HG02571 (cell line): Measurements from ENCODE around the gene ADGRE2.
"Not testable (repeated sequence)": the region's sequence is repeated elsewhere in the genome, so short reads cannot be mapped to it uniquely, and the experiment has no call there.

Experiments used
- ATAC-seq: cut with Tn5 transposase; IDR thresholded peaks from one replicate; pipeline ENCODE4 v1.9.1; 2021; ENCODE audit warnings: mild to moderate bottlenecking, moderate library complexity; ENCODE audit not compliant: unreplicated experiment

ADGRE2 gene

DNA sequence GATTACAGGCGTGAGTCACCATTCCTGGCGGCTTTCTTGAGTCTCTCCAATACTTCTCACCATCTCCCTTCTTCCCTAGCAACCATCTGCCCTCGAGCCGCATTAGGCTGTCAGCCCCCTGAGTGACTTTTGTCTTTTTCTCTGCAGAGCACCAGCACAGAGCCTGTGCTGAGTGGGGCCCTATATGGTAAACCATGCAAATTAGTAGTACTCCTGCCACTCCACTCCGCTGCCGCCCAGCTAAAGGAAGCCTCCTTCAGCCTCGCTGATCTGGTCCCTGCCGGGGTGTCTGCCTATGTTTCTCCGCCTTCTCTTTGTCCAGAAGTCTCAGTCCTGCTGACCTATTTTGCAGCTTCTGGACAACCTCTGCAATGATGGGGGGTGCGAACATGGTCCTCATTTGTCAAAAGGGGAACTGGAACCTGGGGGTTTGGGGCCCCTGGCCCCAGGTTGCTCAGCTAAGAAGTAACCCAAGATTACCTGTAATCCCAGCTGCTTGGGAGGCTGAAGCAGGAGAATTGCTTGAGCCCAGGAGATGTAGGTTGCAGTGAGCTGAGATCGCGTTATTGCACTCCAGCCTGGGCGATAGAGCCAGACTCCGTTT lies 2.4 kb upstream of the ADGRE2 start:
- not testable (repeated sequence) for ATAC-seq

DNA sequence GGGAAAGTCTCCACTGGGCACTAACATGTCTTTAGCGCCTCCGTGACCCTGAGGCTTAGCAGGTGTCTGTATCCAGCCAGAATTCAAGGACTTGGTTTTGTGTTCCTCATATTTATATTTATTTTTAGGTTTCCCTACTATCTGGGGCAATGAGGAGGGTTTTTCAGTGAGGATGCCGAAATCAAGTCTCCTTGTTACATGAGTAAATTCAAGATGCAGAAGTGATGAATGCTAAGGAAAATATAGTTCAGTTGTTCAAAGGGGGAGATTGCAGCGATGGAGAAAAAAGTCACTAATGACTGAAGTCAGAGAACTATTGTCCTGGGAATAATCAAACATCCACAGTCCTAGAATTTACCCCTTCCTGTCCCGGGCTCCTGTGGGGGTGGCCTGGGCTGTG lies 791 bp upstream of the ADGRE2 start:
- ATAC-seq, result no peak

DNA sequence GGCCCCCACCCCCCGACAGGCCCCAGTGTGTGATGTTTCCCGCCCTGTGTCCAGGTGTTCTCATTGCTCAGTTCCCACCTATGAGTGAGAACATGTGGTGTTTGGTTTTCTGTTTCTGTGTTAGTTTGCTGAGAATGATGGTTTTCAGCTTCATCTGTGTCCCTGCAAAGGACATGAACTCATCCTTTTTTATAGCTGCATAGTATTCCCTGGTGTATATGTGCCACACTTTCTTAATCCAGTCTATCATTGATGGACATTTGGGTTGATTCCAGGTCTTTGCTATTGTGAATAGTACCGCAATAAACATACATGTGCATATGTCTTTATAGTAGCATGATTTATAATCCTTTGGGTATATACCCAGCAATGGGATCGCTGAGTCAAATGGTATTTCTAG lies 715 bp downstream of the ADGRE2 start:
- ATAC-seq, result not testable (repeated sequence)

DNA sequence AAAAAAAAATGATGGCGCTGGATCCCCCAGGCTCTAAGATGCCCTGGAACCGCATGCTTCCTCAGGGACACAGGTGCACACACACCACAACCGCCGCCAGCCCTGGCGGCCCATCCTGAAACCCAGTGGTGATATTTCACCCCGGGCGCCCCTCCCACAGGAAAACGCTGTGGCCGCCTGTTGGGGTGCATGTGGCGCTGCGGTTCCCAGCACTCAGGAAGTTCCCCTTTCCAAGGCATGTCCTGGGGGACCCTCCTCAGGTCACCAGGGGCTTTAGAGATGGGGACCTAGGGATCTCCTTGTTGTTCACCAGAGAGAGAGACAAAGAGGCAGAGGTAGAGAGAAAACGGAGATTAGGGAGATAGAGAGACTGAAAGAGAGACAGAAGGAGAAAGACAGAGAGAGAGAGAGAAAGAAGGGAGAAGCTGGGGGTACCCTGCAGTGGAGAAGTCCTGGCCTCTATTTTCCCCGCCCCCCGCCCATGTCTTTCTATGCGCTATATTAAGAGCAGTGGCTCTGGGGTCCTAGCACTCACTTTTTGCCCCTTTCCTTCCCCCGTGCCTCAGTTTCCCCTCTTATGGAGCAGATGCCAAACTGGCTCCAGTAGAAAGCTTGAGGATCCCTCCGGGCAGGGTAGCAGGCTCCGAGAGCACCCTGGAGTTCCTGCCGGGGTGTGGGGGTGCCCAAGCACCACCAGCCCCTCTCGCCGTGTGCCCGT lies 2.3 kb downstream of the ADGRE2 start:
- ATAC-seq, result no peak

DNA sequence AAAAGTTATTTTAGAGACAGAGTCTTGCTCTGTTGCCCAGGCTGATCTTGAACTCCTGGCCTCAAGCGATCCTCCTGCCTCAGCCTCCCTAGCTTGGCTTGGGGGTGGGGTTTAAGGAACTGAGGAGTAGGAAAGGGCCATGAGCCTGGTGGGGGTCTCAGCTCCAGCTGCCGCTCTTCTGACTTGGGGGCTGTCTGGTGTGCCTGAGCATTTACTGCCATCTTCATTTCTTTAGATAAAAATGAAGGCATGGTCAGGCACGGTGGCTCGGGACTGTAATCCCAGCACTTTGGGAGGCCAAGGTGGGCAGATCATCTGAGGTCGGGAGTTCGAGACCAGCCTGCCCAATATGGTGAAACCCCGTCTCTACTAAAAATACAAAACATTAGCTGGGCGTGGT lies 3.0 kb downstream of the ADGRE2 start:
- ATAC-seq, result not testable (repeated sequence)

DNA sequence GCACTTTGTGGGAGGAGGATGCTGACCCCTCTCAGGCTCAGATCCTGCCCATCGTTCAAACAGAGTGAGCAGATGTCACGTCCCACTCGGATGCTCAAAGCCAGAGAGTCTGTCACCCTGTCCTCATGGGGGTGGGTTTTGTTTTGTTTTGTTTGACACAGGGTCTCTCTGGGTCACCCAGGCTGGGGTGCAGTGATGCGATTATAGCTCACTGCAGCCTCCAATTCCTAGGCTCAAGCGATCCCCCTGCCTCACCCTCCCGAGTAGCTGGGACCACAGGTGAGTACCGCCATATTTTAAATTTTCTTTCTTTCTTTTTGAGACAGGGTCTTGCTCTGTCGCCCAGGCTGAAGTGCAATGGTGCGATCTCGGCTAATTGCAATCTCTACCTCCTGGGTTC lies 4.0 kb downstream of the ADGRE2 start:
- ATAC-seq, result no peak

DNA sequence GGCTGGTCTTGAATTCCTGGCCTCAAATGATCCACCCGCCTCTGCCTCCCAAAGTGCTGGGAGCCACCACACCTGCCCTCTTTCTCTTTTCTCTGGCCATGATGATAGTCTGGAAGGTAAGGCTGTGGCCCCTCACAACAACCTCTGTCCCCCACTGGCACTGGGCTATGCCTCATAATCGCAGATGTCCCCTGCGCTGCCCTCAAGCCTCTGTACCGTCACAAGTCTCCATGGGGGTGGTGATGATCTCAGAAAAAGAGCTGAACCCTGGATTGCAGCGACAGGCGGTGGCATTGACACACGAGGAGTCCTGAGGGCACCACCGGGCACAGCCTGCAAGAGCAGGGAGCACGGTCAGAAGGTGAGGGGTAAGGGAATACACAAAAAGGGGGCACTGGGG lies 4.6 kb downstream of the ADGRE2 start:
- ATAC-seq, result not testable (repeated sequence)

DNA sequence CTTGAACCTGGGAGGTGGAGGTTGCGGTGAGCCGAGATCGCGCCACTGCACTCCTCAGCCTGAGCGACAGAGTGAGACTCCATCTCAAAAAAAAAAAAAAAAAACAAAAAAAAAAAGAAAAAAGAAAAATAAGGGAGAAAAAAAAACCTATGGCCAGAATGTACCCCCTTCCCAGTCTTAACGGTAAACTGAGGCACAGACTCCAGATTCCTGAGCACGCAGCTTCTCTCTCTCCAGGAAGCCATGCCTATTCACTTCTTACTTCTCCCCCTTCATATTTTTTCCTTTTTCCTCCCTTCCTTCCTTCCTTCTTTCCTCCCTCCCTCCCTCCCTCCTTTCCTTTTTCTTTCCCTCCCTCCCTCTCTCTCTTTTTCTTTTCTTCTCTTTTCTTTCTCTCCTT lies 5.4 kb downstream of the ADGRE2 start:
- no peak for ATAC-seq

DNA sequence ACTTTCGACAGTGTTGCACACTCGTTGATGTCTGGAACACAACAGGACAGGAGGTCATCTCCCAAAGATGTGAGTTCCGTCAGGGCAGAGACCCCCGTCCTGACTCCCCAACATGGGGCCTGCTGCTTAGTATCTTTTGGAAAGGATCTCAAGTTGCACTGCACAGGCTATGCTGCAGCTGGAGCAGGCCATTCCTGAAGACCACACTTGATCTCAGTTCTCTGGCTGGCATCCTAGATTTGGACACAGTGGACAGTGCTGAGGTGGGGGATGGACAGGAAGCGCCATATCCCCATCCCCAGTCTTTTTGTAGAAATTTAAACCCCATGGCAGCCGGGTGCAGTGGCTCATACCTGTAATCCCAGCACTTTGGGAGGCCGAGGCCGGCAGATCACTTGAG lies 5.9 kb downstream of the ADGRE2 start:
- ATAC-seq, result no peak

DNA sequence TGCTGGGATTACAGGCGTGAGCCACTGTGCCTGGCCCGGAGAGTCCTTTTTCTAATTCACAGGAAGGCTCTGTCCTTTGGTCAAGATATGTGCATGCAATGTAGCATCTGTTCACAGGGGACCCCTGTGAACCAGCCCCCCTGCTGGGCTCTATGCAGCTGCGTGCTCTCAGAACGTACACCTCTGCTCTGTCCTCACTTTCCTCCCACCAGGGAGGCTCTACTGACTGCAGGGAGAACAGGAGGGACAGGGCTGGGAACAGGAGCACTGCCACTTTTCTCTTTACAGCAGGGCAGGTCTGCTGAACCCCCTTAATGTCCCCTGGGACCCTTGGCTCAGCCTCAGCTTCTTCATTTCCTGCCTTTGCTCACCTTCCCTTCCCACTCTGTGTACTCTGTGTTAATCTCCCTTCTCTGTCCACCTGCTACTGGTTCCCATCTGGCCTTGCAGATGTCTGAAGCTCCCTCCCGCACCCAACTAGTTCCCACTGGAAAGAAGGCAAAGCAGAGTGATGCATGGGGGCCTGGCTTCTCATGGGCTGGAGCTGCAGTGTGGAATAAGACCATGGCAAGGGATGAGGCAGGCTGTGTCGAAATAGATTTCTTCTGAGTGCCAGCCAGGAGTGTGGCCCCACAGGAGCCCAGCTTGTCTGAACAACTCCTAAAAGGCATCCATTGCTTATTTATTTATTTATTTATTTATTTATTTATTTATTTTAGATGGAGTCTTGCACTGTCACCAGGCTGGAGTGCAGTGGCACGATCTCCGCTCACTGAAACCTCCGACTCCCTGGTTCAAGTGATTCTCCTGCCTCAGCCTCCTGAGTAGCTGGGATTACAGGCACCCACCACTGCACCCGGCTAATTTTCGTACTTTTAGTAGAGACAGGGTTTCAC lies 7.2 kb downstream of the ADGRE2 start:
- no peak for ATAC-seq

DNA sequence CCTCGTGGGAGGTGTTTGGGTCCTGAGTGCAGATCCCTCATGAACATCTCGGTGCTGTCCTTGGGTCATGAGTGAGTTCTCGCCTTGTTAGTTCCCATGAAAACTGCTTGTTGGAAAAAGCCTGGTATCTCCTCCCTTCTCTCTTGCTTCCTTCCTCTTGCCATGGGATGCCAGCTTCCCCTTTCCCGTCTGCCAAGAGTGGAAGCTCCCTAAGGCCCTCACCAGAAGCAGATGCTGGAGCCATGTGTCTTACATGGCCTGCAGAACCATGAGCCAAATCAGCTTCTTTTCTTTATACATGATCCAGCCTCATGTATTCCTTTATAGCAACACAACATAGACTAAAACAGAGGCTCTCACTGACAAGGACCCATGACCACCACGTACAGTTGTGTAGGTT lies 8.2 kb downstream of the ADGRE2 start:
- no peak for ATAC-seq

DNA sequence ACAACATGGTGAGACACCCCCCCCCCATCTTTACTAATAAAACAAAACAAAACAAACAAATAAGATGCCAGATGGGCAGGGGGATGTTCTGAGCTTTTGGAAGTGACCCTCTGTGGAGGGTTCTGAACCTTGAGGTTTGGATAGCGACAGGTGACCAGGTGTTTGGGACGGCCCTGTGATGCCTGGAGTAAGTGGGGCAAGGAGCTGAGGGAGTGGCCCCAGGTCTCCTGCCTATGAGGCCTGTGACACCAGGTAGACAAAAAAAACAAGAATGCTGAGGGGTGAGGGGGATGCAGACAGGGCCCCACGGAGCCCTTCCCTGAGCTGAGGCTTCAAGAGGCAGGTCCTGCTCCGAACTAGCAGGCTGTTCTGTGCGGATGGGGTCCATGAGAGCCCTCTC lies 9.2 kb downstream of the ADGRE2 start:
- no peak for ATAC-seq

DNA sequence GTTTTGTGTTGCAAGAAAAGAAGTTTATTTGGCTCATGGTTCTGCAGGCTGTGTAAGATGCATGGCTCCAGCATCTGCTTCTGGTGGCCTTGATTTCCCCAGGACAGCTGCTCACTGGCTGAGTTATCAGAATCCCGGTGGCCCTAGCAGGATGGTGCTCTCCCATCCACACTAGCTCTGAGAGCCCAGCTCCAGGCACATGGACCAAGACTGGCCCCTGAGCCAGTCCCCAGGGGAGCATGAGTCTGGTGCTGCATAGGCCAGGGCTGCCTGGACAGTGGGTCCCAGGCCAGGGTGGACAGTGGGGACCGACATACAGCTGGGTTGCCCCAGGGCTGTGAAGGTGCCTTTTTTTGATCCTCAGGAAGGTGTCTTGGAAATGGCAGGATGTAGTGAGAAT lies 10.4 kb downstream of the ADGRE2 start:
- ATAC-seq, result no peak

DNA sequence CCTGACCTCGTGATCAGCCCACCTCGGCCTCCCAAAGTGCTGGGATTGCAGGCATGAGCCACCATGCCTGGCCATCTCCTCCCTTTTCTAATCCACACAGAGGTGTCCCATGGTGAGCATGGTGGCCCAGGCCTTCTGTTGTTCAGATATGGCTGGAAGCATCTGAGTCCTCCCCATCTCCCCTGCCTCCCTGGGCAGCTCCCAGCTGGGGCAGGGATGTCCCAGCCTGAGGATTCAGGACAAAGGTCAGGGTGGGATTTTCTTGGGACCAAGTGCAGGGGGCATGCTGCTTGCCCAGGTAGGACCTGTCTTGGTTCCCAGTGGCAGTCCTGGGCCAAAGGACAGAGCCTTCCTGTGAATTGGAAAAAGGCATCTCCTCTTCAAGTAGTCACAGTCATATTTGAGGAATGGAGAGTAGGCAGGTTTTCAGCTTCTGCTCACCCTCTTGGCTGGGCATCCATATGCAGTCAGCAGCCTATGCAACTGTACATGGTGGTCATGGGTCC lies 10.8 kb downstream of the ADGRE2 start:
- ATAC-seq, result no peak

DNA sequence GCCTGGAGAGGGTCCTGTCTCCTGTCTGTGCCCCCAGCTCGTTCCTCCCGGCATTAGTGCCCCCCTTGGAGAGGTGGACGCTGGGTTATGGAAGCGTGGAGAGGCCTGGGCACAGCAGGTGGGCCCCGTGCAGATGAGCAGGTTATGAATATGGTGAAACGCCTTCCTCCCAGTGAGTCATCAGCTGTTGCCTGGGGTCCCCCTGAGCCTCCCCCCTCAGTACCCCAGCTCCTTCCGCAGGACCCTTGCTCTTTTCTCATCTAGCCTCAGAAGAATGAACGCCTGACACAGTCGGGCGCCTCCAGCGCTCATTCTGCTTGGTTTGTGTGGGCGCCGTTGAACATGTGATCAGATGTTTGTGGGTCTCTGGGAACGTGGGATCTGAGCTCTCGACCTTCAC lies 12.5 kb downstream of the ADGRE2 start:
- not testable (repeated sequence) for ATAC-seq

DNA sequence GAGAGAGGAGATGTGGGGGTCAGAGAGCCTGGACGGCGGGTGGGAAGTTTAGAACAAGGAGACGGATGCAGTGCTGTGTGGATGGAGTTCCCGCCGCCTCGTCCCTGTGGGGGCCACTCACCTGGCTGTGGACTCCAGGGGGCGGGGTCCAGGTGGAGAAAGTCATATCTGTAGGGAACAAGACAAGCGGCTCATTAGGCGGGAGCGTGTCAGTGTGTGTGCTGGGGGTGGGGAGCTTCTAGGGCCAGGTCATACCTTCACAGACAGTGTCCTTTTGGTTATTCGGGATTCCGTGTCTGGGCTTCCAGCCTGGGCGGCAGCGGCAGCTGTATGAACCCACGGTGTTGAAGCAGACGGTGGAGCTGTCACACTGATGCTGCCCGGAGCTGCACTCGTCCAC lies 13.0 kb downstream of the ADGRE2 start:
- ATAC-seq, result not testable (repeated sequence)

DNA sequence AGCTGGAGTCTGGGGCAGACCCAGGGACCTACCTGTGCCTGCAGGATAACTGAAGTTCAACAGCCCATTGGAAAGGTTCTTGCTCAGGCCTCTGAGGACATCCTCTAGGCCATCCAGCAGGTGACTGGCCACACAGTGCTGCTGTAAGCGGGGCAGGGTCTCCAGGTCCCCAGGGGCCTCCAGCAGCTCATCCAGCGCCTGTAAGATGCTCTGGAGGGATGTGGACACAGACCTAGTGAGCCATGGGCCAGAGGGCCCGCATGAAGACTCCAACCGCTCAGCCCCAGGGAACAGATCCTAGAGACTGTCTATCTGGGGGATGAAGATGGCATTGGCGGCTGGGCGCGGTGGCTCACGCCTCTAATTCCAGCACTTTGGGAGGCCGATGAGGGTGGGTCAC lies 14.0 kb downstream of the ADGRE2 start:
- no peak for ATAC-seq

DNA sequence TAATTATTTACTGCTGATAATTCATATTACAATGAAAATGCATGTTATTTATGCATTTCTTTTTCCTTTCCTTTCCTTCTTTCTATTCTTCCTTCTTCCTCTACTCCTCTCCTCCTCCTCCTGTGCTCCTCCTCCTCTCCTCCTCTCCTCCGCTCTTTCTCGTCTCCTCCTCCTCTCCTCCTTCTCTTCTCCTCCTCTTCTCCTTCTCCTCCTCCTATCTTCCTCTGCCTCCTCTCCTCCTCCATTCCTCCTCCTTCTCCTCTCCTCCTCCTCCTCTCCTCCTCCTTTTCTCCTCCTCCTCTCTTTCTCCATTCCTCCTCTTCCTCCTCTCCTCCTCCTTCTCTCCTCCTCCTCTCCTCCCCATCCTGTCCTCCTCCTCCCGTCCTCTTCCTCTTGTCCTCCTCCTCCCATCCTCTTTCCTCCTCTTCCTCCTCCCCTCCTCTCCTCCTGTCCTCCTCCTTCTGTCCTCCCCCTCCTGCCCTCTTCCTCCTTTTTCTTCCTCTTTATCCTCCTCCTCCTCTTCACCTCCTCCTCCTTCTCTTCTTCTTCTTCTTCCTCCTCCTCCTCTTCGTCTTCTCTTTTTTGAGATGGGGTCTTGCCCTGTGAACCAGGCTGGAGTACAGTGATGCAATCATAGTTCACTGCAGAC lies 14.7 kb downstream of the ADGRE2 start:
- ATAC-seq, result no peak

DNA sequence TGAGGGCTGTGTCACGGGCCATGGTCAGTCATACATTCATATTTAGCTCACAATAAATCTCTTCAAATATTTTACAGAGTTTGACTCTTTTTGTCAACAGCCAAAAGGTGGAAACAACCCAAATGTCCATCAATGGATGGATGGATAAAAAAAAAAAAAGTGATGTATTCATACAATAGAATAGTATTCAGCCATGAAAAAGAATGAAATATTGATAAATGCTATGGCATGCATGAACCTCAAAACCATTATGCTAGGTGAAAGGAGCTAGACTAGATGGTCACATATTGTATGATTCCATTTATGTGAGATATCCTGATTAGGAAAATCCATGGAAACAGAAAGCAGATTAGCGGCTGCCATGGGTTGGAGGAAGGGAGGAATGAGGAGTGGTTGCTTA lies 16.2 kb downstream of the ADGRE2 start:
- no peak for ATAC-seq

DNA sequence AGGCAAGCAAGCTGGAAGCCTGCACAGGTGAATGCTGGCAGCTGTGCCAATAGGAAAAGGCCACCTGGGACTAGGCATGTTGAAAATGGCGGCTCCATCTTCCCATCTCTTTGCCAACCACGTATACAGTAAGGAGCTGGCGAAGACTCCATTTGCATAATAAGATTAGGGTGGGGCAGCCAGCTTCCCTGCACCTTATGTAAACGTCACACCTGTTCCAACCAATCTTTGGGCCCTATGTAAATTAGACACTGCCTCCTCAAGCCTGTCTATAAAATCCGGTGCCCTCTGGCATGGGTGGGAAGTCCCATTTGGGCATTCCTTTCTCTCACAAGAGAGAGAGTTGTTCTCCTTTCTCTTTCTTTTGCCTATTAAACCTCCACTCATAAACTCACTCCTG lies 16.8 kb downstream of the ADGRE2 start:
- no peak for ATAC-seq

DNA sequence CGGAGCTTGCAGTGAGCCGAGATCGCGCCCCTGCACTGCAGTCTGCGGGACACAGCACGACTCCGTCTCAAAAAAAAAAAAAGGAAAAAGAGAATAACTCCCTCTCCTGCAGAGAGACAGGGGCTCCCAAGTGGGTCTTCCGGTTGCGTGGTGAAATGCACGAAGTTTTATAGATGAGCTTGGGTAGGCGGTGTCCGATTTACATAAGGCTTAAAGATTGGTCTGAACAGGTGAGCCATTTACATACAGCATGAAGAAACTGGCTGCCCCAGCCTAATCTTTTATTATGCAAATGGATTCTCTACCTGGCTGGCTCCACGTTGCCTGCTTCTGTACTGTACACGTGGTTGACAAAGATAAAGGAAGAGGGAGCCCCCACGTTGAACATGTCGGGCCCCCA lies 19.5 kb downstream of the ADGRE2 start:
- no peak for ATAC-seq
